Glutamatergic neuron (in vitro differentiated cells): ENCODE results near the gene DHRS3. TPM values are rescaled to one million over a fixed set of nuclear protein-coding genes. Genes with fewer than 3 reads are reported as not detected.

ENCODE experiments used
- DNase-seq: peaks from one replicate; pipeline ENCODE4 v3.0.0; 2022
- H3K27ac Mint-ChIP-seq: one replicate; pipeline ENCODE4 v1.8.0; 2020; ENCODE audit warnings: mild to moderate bottlenecking, mixed read lengths, inconsistent platforms; ENCODE audit not compliant: unreplicated experiment
- H3K27me3 Mint-ChIP-seq: one replicate; pipeline ENCODE4 v1.8.0; 2020; ENCODE audit warnings: mild to moderate bottlenecking, moderate library complexity, mixed read lengths, inconsistent platforms; ENCODE audit not compliant: unreplicated experiment
- H3K36me3 Mint-ChIP-seq: one replicate; pipeline ENCODE4 v1.8.0; 2020; ENCODE audit warnings: mild to moderate bottlenecking, mixed read lengths, inconsistent platforms; ENCODE audit not compliant: unreplicated experiment
- H3K4me1 Mint-ChIP-seq: one replicate; pipeline ENCODE4 v1.8.0; 2020; ENCODE audit warnings: mild to moderate bottlenecking, low read depth, mixed read lengths, inconsistent platforms; ENCODE audit not compliant: unreplicated experiment
- H3K4me3 Mint-ChIP-seq: one replicate; pipeline ENCODE4 v1.8.0; 2020; ENCODE audit warnings: mild to moderate bottlenecking, mixed read lengths, inconsistent platforms; ENCODE audit not compliant: unreplicated experiment
- H3K9me3 Mint-ChIP-seq: one replicate; pipeline ENCODE4 v1.8.0; 2020; ENCODE audit warnings: mild to moderate bottlenecking, moderate library complexity, mixed read lengths, inconsistent platforms; ENCODE audit not compliant: unreplicated experiment
- total RNA-seq: library from RNA; stranded (reverse); fragmentation: NEBNext Ultra II Directional; extraction: Animal tissue kit (Norgen Biotek cat#: 25700); gene quantifications from one replicate; pipeline ENCODE4 v1.2.1, GENCODE V29; 2021; ENCODE audit not compliant: unreplicated experiment
- TF ChIP-seq, protein P1 (sequence below): fragments of 200-600 bp; sonication (generic); IDR thresholded peaks from one replicate; pipeline ENCODE4 v1.5.0; 2021; ENCODE audit not compliant: partially characterized antibody, unreplicated experiment

DHRS3 gene
- total RNA-seq, 1 donor from 2014 or later = not detected

DNA sequence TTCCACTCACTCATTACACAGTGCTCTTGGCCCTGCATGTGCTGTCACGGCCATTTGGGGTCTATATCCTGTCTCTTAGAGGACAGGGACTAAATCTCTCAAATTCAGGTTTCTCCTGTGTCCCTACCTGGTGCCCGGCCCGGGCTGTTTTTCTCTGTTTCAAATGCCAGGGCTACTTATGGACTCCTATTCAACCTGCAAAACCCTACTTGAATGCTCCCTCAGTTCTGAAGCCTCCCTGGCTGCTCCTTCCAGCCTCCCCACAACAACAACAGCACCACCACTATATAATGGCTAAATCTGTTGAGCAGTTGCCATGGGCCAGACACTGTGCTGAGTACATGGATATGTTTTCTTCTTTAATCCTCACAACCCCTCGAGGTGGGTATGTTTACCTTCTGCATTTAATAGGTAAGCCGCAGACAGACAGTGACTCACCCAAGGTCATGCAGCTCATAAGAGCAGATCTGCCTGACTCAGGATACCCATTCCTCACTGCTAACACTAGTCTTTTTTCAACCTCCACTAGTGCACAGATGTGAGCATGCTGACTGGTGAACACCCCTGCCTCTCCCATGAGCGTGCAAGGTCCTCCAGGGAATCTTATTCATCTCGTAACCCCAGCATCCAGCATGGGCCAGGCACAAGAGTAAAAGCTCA is 29.9 kb downstream of the DHRS3 start:
- H3K4me1 Mint-ChIP-seq = no peaks in the 10 kb centered on the region

DNA sequence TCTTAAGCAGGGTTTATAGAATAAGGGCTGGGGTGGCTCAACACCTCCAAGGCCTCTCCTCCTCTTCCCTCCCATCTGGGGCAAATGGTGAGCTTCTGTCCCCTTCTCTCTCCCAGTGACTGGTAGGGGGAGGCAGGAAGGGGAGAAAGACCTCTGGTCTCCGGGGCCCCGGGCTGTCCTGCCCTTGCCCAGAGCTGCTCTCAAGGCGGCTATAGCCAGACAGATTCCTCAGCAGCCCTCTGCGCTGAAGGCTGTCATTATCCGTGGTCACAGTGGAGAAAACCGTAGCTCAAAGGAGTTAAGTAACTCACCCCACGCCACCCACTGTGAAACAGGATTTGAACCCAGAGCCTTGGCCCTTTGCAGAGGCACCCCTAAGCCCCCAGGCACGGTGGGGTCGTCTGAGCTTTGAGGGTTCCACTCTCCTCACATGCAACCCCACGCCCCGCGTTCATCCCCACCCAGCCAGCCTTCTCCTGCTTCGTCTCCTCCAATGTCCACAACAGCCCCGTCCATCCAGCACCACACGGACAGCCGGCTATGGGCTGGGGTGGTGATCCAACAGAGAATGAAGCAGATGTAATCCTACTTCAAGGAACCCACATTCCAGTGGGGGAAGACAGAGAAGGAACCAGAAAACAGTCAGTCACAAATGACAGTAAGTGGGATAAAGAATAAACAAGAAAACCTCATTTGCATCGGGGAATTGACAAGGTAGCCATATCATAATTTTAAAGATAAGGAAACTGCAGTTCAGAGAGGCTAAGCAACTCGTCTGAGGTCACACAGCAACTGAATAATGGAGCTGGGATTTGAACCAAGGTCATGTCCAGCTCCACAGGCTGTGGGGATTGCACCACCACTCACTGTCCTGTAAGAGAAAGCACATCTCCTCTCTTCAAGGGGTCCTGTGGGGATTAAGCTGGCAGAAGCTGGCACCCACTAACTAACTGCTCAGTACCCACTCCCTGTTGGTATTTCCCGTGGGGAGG is 31.8 kb downstream of the DHRS3 start:
- no peak overlapping the region for H3K27ac Mint-ChIP-seq
- H3K4me3 Mint-ChIP-seq = no peak overlapping the region
- no peaks in the 10 kb centered on the region for H3K4me1 Mint-ChIP-seq
- no peaks in the 10 kb centered on the region for H3K36me3 Mint-ChIP-seq
- no peak for DNase-seq
- H3K27me3 Mint-ChIP-seq = peaks cover 8% of the 10 kb centered on the region
- TF ChIP-seq, protein P1, sequence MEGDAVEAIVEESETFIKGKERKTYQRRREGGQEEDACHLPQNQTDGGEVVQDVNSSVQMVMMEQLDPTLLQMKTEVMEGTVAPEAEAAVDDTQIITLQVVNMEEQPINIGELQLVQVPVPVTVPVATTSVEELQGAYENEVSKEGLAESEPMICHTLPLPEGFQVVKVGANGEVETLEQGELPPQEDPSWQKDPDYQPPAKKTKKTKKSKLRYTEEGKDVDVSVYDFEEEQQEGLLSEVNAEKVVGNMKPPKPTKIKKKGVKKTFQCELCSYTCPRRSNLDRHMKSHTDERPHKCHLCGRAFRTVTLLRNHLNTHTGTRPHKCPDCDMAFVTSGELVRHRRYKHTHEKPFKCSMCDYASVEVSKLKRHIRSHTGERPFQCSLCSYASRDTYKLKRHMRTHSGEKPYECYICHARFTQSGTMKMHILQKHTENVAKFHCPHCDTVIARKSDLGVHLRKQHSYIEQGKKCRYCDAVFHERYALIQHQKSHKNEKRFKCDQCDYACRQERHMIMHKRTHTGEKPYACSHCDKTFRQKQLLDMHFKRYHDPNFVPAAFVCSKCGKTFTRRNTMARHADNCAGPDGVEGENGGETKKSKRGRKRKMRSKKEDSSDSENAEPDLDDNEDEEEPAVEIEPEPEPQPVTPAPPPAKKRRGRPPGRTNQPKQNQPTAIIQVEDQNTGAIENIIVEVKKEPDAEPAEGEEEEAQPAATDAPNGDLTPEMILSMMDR = no peak
- peaks cover 1% of the 10 kb centered on the region for H3K9me3 Mint-ChIP-seq

More for the DNA sequence above, 29.9 kb downstream of the DHRS3 start:
- no peak for DNase-seq
- Mint-ChIP-seq H3K9me3 (peaks cover 4% of the 10 kb centered on the region), H3K36me3 (no peaks in the 10 kb centered on the region), H3K4me3 (no peak overlapping the region), H3K27me3 (peaks cover 8% of the 10 kb centered on the region), H3K27ac (no peak overlapping the region)
- TF ChIP-seq, protein P1 = no peak

DNA sequence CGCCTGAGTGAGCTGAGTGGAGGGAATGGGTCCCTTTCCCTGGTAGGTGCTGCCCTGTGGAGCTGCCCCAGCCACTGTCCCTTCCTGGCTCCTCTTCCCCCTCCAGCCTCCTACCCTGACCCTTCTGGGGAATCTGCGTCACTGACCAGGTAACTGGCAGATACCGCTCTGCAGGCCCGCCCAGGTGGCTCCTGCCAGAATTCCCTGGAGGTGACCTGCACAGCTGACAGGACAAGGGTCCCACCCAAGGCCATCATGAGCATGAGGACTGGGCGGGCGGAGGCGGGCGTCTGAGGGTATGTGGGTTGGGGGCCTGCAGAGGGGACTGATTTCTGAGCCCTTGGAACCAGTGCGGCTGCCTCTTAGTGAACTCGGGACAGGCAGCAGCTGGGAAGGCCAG is 32.5 kb downstream of the DHRS3 start:
- H3K27ac Mint-ChIP-seq = no peak overlapping the region
- H3K36me3 Mint-ChIP-seq = no peaks in the 10 kb centered on the region
- H3K4me3 Mint-ChIP-seq = no peak overlapping the region
- no peak for DNase-seq
- H3K4me1 Mint-ChIP-seq = no peaks in the 10 kb centered on the region
- TF ChIP-seq, protein P1 = no peak
- H3K9me3 Mint-ChIP-seq = peaks cover 1% of the 10 kb centered on the region
- H3K27me3 Mint-ChIP-seq = peaks cover 8% of the 10 kb centered on the region

DNA sequence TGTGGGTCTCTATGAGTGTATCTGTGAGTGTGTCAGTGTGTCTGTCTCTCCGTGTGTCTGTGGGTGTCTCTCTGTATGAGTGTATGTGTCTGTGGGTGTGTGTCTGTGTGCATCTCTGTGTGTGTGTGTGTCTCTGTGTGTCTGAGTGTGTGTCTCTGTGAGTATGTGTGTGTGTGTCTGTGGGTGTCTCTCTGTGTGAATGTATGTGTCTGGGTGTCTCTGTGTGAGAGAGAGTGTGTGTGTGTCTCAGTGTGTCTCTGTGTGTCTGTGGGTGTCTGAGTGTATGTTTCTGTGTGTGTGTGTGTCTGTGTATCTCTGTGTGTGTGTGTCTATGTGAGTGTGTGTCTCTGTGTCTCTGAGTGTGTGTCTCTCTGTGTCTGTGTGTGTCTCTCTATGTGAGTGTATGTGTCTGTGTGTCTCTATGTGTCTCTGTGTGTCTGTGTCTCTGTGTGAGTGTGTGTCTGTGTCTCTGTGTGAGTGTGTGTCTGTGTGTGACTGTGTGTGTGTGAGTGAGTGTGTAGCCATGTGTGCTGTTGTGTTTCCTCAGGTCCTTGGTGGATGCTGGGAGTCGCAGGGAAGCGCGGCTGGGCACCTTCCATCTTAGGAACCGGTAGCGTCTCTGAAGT is 33.0 kb downstream of the DHRS3 start:
- peaks cover 1% of the 10 kb centered on the region for H3K9me3 Mint-ChIP-seq
- no peak for DNase-seq
- no peak overlapping the region for H3K4me3 Mint-ChIP-seq
- H3K36me3 Mint-ChIP-seq = no peaks in the 10 kb centered on the region
- no peaks in the 10 kb centered on the region for H3K4me1 Mint-ChIP-seq
- TF ChIP-seq, protein P1 = no peak
- H3K27me3 Mint-ChIP-seq = peaks cover 8% of the 10 kb centered on the region
- no peak overlapping the region for H3K27ac Mint-ChIP-seq
